Lung (tissue), 12 donors: ENCODE measurements around the gene NPNT. TPM values are rescaled to one million over a fixed set of nuclear protein-coding genes. Genes with fewer than 3 reads are reported as not detected.

Experiments used
- ATAC-seq: fragments of 200-7000 bp; cut with Tn5 transposase; one replicate; pipeline ENCODE4 v1.9.1; 2020; ENCODE audit warnings: moderate number of reproducible peaks; ENCODE audit not compliant: insufficient read depth, low FRiP score
- DNase-seq, 3 donors: peaks; one replicate each; pipeline ENCODE4 v3.0.0-alpha.2; 2013 to 2017
- H3K27ac ChIP-seq, 2 donors: one replicate each; pipeline ENCODE4 v1.5.1; 2013; ENCODE audit warnings: mild to moderate bottlenecking in 2 of 2, moderate library complexity in 2 of 2, control low read depth in 1 of 2, inconsistent platforms in 1 of 2, low read depth in 1 of 2, low read length in 1 of 2
- H3K27me3 ChIP-seq, 3 donors: one replicate each; pipeline ENCODE4 v1.5.1; 2013; ENCODE audit warnings: low read length in 2 of 3; ENCODE audit not compliant: control insufficient read depth in 3 of 3, insufficient read depth in 3 of 3
- H3K36me3 ChIP-seq, 4 donors: one replicate each; pipeline ENCODE4 v1.5.1; 2013; ENCODE audit warnings: low read length in 4 of 4, mild to moderate bottlenecking in 1 of 4, moderate library complexity in 1 of 4; ENCODE audit not compliant: control insufficient read depth in 4 of 4, insufficient read depth in 4 of 4
- H3K4me1 ChIP-seq, 5 donors: one replicate each; pipeline ENCODE4 v1.5.1; 2013; ENCODE audit warnings: low read length in 5 of 5, mild to moderate bottlenecking in 2 of 5, moderate library complexity in 1 of 5; ENCODE audit not compliant: control insufficient read depth in 5 of 5, insufficient read depth in 5 of 5
- H3K4me3 ChIP-seq: one replicate; pipeline ENCODE4 v1.5.1; 2013; ENCODE audit warnings: mild to moderate bottlenecking, control low read depth, moderate library complexity
- H3K9ac ChIP-seq, 2 donors: one replicate each; pipeline ENCODE4 v1.5.1; 2013; ENCODE audit warnings: low read length in 2 of 2, control low read depth in 1 of 2; ENCODE audit not compliant: insufficient read depth in 1 of 2
- H3K9me3 ChIP-seq, 4 donors: one replicate each; pipeline ENCODE4 v1.5.1; 2013; ENCODE audit warnings: low read length in 3 of 4, mild to moderate bottlenecking in 1 of 4, moderate library complexity in 1 of 4; ENCODE audit not compliant: control insufficient read depth in 4 of 4, insufficient read depth in 3 of 4
- CTCF ChIP-seq: IDR thresholded peaks from 2 replicates; pipeline ENCODE4 v1.5.1; 2012; ENCODE audit warnings: mild to moderate bottlenecking; ENCODE audit errors: control extremely low read depth, extremely low read depth
- WGBS, 2 donors: extraction: QIAGEN DNeasy Blood & Tissue Kit; methylation state at CpG; one replicate each; pipeline ENCODE4 v1.1.7; 2013; 5-methylcytosine and 5-hydroxymethylcytosine counted together
- polyA plus RNA-seq, 2 donors: library from polyadenylated mRNA; stranded (reverse); fragments of 200-250 nt; gene quantifications; one replicate each; pipeline ENCODE4 v1.2.1, GENCODE V29; 2013
- total RNA-seq, 2 donors: library from RNA; depleted of rRNA in 1 of 2; stranded (reverse); fragments of >200 nt in 1 of 2; gene quantifications; one replicate each; pipeline ENCODE4 v1.2.1, GENCODE V29; 2014 to 2021
- donor health status: control.
- donor health status: control.
- donor health status: Bipolar disorder and iron deficiency.
- donor health status: healthy.
- donor health status: DM: yes; HTN: yes; CAD: no.

Gene NPNT
- total and polyA plus RNA-seq, 4 donors = 41.0 to 160 (median 150) TPM

DNA sequence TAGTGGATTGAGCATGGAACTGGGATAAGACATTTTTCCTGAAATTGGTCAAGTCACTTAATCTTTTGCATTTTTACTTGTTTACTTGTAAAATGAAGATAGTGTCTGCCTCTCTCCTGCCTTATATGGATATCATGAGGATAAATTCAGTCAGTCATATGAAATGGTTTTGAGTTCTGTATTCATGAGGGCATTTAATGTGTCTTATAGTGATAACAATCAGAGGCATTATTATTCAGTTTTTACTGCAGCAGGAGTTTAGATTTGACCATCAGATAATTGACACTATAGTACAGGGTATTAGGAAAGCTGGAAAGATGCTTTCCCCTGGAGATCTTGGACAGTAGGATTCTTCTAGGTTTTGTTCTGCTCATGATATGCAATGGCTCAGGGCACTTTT lies 26.0 kb downstream of the NPNT start:
- Histone ChIP-seq H3K4me1 (no peaks in the 10 kb centered on the region), H3K4me3 (no peak overlapping the region), H3K9ac (no peak overlapping the region), H3K9me3 (no peaks in the 10 kb centered on the region), H3K36me3 (no peaks in the 10 kb centered on the region), H3K27ac (no peak overlapping the region), H3K27me3 (no peaks in the 10 kb centered on the region)
- no peak for TF ChIP-seq CTCF
- ATAC-seq = no peak
- DNase-seq = no peak

- peak; percentile 83 for ATAC-seq
- Histone ChIP-seq H3K9me3 (no peaks in the 10 kb centered on the region), H3K4me1 (no peaks in the 10 kb centered on the region), H3K27me3 (no peaks in the 10 kb centered on the region), H3K4me3 (no peak overlapping the region), H3K36me3 (no peaks in the 10 kb centered on the region), H3K27ac (peak overlapping the region in 1 of 2 donors; percentile 53), H3K9ac (no peak overlapping the region)
- 62 to 75% methylated on average over 7 of the region's 7 CpGs for WGBS, 2 donors
- TF ChIP-seq CTCF = no peak
- DNase-seq = no peak
Observed at GRCh38 chr4:105923497-105924238, 28.4 kb downstream of the NPNT start.

GRCh38 chr4:105924341-105924740 lies 29.1 kb downstream of the NPNT start:
- 84 to 91% methylated on average over 1 of the region's 1 CpG for WGBS, 2 donors
- ATAC-seq (no peak), DNase-seq (no peak)
- no peaks in the 10 kb centered on the region for H3K9me3 ChIP-seq
- no peak overlapping the region for H3K9ac ChIP-seq
- no peaks in the 10 kb centered on the region for H3K27me3 ChIP-seq
- H3K4me1 ChIP-seq = no peaks in the 10 kb centered on the region
- no peak overlapping the region for H3K27ac ChIP-seq
- no peak for TF ChIP-seq CTCF
- H3K36me3 ChIP-seq = no peaks in the 10 kb centered on the region
- H3K4me3 ChIP-seq = no peak overlapping the region

- ATAC-seq (peak; percentile 53), DNase-seq (no peak)
- Histone ChIP-seq H3K9ac (no peak overlapping the region), H3K4me3 (no peak overlapping the region), H3K27me3 (no peaks in the 10 kb centered on the region), H3K27ac (no peak overlapping the region), H3K4me1 (no peaks in the 10 kb centered on the region), H3K9me3 (peaks cover 0 to 4% (median 0%) of the 10 kb centered on the region in 4 donors), H3K36me3 (peaks cover 0 to 2% (median 0%) of the 10 kb centered on the region in 4 donors)
- no peak for TF ChIP-seq CTCF
- WGBS, 2 donors = 70 to 87% methylated on average over 2 of the region's 2 CpGs
Observed at GRCh38 chr4:105930698-105931097, 35.4 kb downstream of the NPNT start.
